Sigmoid colon (tissue), 7 donors: ENCODE data around the gene KCNE4. TPM values are rescaled to one million over a fixed set of nuclear protein-coding genes. Genes with fewer than 3 reads are reported as not detected.

Experiments
- DNase-seq: peaks from one replicate; pipeline ENCODE4 v3.0.0-alpha.2; 2019
- H3K27ac ChIP-seq, 4 donors: fragments of 200-600 bp; sonication (generic); one replicate each; pipeline ENCODE4 v1.5.1; 2016 to 2019; ENCODE audit warnings: mild to moderate bottlenecking in 1 of 4
- H3K27me3 ChIP-seq, 3 donors: fragments of 200-600 bp; sonication (generic); one replicate each; pipeline ENCODE4 v1.5.1; 2019; ENCODE audit warnings: mild to moderate bottlenecking in 1 of 3
- H3K36me3 ChIP-seq, 4 donors: fragments of 200-600 bp; sonication (generic); one replicate each; pipeline ENCODE4 v1.5.1; 2016 to 2019
- H3K4me1 ChIP-seq, 4 donors: fragments of 200-600 bp; sonication (generic); one replicate each; pipeline ENCODE4 v1.5.1; 2017 to 2019
- H3K4me3 ChIP-seq, 4 donors: fragments of 200-600 bp; sonication (generic); one replicate each; pipeline ENCODE4 v1.5.1; 2017 to 2019; ENCODE audit warnings: mild to moderate bottlenecking in 2 of 4, moderate library complexity in 1 of 4
- H3K9me3 ChIP-seq, 4 donors: fragments of 200-600 bp in 3 of 4; sonication (generic) in 3 of 4; one replicate each; pipeline versions ENCODE4 v1.5.1 to v1.6.1; 2013 to 2019
- CTCF ChIP-seq, 4 experiments: fragments of 450-650 bp in 3 of 4; fragments of 200-600 bp in 1 of 4; IDR thresholded peaks; one replicate each; pipeline ENCODE4 v1.5.1; 2016 to 2019; ENCODE audit warnings: antibody characterized with exemption in 4 of 4, mild to moderate bottlenecking in 3 of 4, moderate library complexity in 2 of 4
- EP300 ChIP-seq, 4 donors: sonication (generic); formaldehyde crosslinking; IDR thresholded peaks; one replicate each; pipeline ENCODE4 v1.6.1; 2017; ENCODE audit warnings: antibody characterized with exemption in 4 of 4
- POLR2A ChIP-seq, 2 donors: fragments of 450-650 bp; IDR thresholded peaks; one replicate each; pipeline ENCODE4 v1.6.1; 2016; ENCODE audit warnings: antibody characterized with exemption in 2 of 2, mild to moderate bottlenecking in 2 of 2, moderate library complexity in 2 of 2
- POLR2AphosphoS5 ChIP-seq, 4 donors: sonication (generic); formaldehyde crosslinking; IDR thresholded peaks; one replicate each; pipeline ENCODE4 v1.6.1; 2017; ENCODE audit warnings: antibody characterized with exemption in 4 of 4
- WGBS, 2 donors: extraction: QIAGEN DNeasy Blood & Tissue Kit; methylation state at CpG; one replicate each; pipeline ENCODE4 v1.1.7; 2013; 5-methylcytosine and 5-hydroxymethylcytosine counted together
- intact Hi-C: fragments of 100-400 bp; cut with DNase I; formaldehyde crosslinking; loops from one replicate; pipeline ENCODE4 v1.15.1; 2023
- polyA plus RNA-seq, 3 donors: library from polyadenylated mRNA; stranded (reverse); fragments of 200-250 nt; gene quantifications; one replicate each; pipeline ENCODE4 v1.2.3, GENCODE V29; 2013
- total RNA-seq, 4 donors: library from RNA; depleted of rRNA; stranded (reverse); fragments of >200 nt; gene quantifications; one replicate each; pipeline ENCODE4 v1.1.0, GENCODE V29; 2016
- donor health status: healthy with polysubstance abuse.
- donor health status: Bipolar disorder and iron deficiency.
- donor health status: healthy.

Gene KCNE4
- total and polyA plus RNA-seq, 7 donors, result 0.23 to 18.7 (median 5.4) TPM

- peak; percentile 67 for DNase-seq
- TF ChIP-seq POLR2A (IDR thresholded peaks at IDR 0.05), result no peak
- peak in 1 of 4 donors; percentile 32 for TF ChIP-seq POLR2AphosphoS5 (IDR thresholded peaks at IDR 0.05)
- TF ChIP-seq EP300 (IDR thresholded peaks at IDR 0.05), result peak in 1 of 4 donors; percentile 22
- TF ChIP-seq CTCF (IDR thresholded peaks at IDR 0.05), result no peak
- 57 to 62% methylated on average over 8 of the region's 8 CpGs for WGBS, 2 donors
- H3K27ac ChIP-seq, result peak overlapping the region; percentile 84 to 90 (median 90)
- peaks cover 0 to 68% (median 52%) of the 10 kb centered on the region in 4 donors for H3K4me1 ChIP-seq
- no peaks in the 10 kb centered on the region for H3K27me3 ChIP-seq
- no peaks in the 10 kb centered on the region for H3K9me3 ChIP-seq
- H3K36me3 ChIP-seq, result no peaks in the 10 kb centered on the region
- peak overlapping the region in 3 of 4 donors; percentile 50 to 67 (median 58) for H3K4me3 ChIP-seq
- intact Hi-C loops, result loop anchor here (5.0 to 10.0 kb wide), 2 partner anchors 311 to 1106 kb away; no protein-coding TSS in a partner anchor
These were observed 988 bp upstream of the KCNE4 start for GRCh38 chr2:223050900-223051504.

GRCh38 chr2:223052548-223053483 lies 826 bp downstream of the KCNE4 start:
- intact Hi-C loops, result loop anchor here (1.0 to 10.0 kb wide), 3 partner anchors 59 to 1108 kb away; no protein-coding TSS in a partner anchor
- WGBS, 2 donors, result 76 to 79% methylated on average over 42 of the region's 42 CpGs
- Histone ChIP-seq H3K36me3 (no peaks in the 10 kb centered on the region), H3K9me3 (no peaks in the 10 kb centered on the region), H3K27me3 (no peaks in the 10 kb centered on the region), H3K4me3 (peak overlapping the region; percentile 33 to 67 (median 54)), H3K27ac (peak overlapping the region; percentile 84 to 90 (median 90)), H3K4me1 (peaks cover 0 to 72% (median 51%) of the 10 kb centered on the region in 4 donors)
- peak; percentile 72 for DNase-seq
- peak in 1 of 4 experiments; percentile 11 for TF ChIP-seq CTCF (IDR thresholded peaks at IDR 0.05)
- TF ChIP-seq POLR2AphosphoS5 (IDR thresholded peaks at IDR 0.05), result peak in 1 of 4 donors; percentile 44
- no peak for TF ChIP-seq EP300 (IDR thresholded peaks at IDR 0.05)

GRCh38 chr2:223053484-223054192 lies 1.6 kb downstream of the KCNE4 start:
- 83 to 87% methylated on average over 14 of the region's 14 CpGs for WGBS, 2 donors

More at GRCh38 chr2:223053484-223054192, 1.6 kb downstream of the KCNE4 start:
- H3K4me1 ChIP-seq, result peaks cover 0 to 65% (median 48%) of the 10 kb centered on the region in 4 donors
- intact Hi-C loops, result loop anchor here (5.0 to 10.0 kb wide), 2 partner anchors 309 to 1109 kb away; no protein-coding TSS in a partner anchor
- peak overlapping the region; percentile 84 to 90 (median 90) for H3K27ac ChIP-seq
- peak overlapping the region; percentile 33 to 67 (median 54) for H3K4me3 ChIP-seq
- no peaks in the 10 kb centered on the region for H3K27me3 ChIP-seq
- no peaks in the 10 kb centered on the region for H3K9me3 ChIP-seq
- TF ChIP-seq EP300 (IDR thresholded peaks at IDR 0.05) (no peak), POLR2AphosphoS5 (IDR thresholded peaks at IDR 0.05) (peak in 1 of 4 donors; percentile 21), POLR2A (IDR thresholded peaks at IDR 0.05) (no peak), CTCF (IDR thresholded peaks at IDR 0.05) (no peak)
- H3K36me3 ChIP-seq, result no peaks in the 10 kb centered on the region
- no peak for DNase-seq
